ENCODE measurements around the gene PELI2.

Gene PELI2

DNA sequence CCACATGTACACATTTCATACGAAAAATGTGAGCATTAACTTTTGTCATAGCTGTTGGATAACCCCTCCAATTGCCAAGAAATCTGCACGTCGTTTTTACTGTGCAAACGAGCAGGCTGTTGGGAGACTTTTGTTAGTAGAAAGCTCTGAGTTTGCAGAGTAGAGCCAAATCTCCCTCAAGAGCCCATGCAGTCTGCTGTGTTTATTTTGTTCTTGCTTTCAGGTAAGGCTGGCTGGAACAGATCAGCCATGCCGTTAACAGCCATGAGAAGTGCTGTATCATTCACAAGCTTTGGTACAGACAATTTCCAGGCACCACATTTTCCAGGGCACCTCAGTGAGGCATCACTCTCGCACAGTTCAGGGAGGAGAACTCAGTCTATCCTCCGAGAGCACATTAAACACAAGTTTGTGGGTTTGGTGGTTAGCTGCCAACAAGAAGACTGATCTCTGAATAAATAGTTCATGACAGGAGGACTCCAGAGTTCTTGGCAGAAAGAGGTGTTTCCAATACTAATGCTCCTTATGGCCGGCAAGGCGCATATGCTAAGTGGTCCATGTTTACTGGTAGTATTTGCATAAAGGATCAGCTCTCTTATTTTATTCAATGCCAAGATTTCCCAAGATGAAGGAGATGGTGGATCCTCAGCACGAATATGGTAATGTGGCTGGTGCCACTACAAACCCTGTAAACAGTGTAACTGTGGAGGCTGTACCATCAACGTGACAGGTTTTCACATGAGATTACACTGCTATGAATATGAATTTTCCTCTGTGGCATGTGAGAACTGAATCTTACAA lies 30.3 kb upstream of the PELI2 start:
- Mint-ChIP-seq H3K4me3 (no peak overlapping the region), H3K36me3 (ENCODE audit: low read depth) (no peaks in the 10 kb centered on the region), H3K27me3 (ENCODE audit: low read depth, poor library complexity) (peaks cover 16% of the 10 kb centered on the region), H3K9me3 (no peaks in the 10 kb centered on the region), H3K27ac (peak overlapping the region; percentile 54), H3K4me1 (peaks cover 19% of the 10 kb centered on the region)
- TF ChIP-seq, protein P1, sequence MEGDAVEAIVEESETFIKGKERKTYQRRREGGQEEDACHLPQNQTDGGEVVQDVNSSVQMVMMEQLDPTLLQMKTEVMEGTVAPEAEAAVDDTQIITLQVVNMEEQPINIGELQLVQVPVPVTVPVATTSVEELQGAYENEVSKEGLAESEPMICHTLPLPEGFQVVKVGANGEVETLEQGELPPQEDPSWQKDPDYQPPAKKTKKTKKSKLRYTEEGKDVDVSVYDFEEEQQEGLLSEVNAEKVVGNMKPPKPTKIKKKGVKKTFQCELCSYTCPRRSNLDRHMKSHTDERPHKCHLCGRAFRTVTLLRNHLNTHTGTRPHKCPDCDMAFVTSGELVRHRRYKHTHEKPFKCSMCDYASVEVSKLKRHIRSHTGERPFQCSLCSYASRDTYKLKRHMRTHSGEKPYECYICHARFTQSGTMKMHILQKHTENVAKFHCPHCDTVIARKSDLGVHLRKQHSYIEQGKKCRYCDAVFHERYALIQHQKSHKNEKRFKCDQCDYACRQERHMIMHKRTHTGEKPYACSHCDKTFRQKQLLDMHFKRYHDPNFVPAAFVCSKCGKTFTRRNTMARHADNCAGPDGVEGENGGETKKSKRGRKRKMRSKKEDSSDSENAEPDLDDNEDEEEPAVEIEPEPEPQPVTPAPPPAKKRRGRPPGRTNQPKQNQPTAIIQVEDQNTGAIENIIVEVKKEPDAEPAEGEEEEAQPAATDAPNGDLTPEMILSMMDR (IDR thresholded peaks at IDR 0.05) = no peak
- DNase-seq = no peak

DNA sequence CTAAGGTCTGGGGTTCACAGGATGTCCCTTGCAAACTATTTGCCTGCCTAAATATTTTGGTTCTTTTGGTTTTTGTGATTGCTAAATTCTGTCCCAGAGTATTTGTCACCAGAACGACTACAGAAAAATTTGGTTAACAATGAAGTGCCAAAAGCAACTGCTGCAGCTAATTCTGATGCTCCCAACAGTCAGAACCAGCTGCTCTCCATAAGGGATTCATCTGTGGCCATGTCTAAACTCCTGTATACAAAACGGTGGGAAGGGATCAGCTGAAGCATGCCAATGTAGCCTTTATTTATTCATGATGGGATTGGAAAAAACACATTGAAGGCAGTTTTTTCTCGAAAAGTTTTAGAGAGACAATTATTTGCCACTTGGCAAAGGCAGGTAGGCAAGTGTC lies 29.3 kb upstream of the PELI2 start:
- DNase-seq = no peak
- Mint-ChIP-seq H3K4me3 (no peak overlapping the region), H3K36me3 (ENCODE audit: low read depth) (no peaks in the 10 kb centered on the region), H3K27me3 (ENCODE audit: low read depth, poor library complexity) (peaks cover 14% of the 10 kb centered on the region), H3K4me1 (peaks cover 19% of the 10 kb centered on the region), H3K27ac (no peak overlapping the region), H3K9me3 (no peaks in the 10 kb centered on the region)
- TF ChIP-seq, protein P1 (IDR thresholded peaks at IDR 0.05) = no peak

DNA sequence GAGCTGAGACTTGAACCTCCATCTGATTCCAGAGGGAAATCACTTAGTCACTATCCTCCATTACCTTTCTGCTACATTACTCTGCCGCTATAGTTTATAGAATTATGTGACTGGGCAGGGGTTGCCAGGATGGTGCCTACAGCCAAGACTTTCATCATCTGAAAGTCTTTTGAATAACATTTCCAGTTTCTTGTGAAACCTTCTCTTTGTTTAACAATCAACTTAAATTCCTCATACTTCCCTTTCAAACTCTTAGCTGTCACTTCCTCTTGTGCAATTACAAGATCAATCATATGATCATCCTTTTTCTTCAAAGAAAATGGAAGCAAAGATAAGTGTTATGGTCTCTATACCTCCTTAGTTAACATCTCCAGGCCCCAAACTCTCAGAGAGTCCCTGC lies 25.4 kb upstream of the PELI2 start:
- H3K4me1 Mint-ChIP-seq = peaks cover 17% of the 10 kb centered on the region

DNA sequence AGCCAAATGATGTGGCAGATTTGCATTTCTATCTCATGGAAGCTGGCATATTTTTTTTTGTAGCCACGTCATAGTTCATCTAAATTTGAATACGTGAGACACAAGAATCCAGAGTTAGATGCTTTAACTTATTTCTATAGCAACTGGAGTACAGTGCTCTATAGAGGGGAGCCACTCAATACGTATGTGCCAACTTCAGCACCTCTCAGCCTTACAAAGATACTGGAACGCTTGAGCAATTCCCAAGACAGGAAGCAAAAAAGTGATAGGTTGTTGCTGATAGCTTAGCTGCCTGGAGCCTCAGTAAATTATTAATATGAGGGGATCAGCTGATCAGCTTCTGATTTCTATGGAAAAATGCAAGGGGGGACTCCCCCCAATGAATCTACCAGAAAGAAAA lies 24.1 kb upstream of the PELI2 start:
- Mint-ChIP-seq H3K27me3 (ENCODE audit: low read depth, poor library complexity) (peaks cover 2% of the 10 kb centered on the region), H3K4me3 (no peak overlapping the region), H3K4me1 (peaks cover 5% of the 10 kb centered on the region), H3K9me3 (peaks cover 11% of the 10 kb centered on the region), H3K36me3 (ENCODE audit: low read depth) (no peaks in the 10 kb centered on the region), H3K27ac (no peak overlapping the region)
- no peak for DNase-seq
- TF ChIP-seq, protein P1 (IDR thresholded peaks at IDR 0.05) = no peak

More for the DNA sequence above, 25.4 kb upstream of the PELI2 start:
- TF ChIP-seq, protein P1 (IDR thresholded peaks at IDR 0.05) = no peak
- H3K36me3 Mint-ChIP-seq (ENCODE audit: low read depth) = no peaks in the 10 kb centered on the region
- peaks cover 11% of the 10 kb centered on the region for H3K9me3 Mint-ChIP-seq
- DNase-seq = no peak
- H3K27ac Mint-ChIP-seq = no peak overlapping the region
- no peak overlapping the region for H3K4me3 Mint-ChIP-seq
- H3K27me3 Mint-ChIP-seq (ENCODE audit: low read depth, poor library complexity) = peaks cover 2% of the 10 kb centered on the region

DNA sequence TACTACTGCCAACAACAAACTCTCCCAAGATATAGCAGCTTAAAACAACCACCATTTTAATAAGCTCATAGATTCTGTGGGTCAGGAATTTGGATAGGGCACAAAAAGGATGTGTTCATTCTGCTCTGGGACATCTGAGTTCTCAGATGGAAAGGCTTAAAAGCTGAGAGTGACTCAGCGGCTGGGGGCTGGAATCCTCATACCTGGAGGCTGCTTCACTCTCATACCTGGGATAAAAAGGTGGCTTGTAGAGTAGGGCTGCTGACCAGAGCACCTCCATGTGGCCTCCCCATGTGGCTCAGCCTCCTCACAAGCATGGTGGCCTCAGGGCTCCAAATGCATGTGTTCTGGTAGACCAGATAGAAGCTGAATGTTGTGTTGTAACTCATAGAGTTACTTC lies 20.2 kb upstream of the PELI2 start:
- no peaks in the 10 kb centered on the region for H3K36me3 Mint-ChIP-seq (ENCODE audit: low read depth)
- H3K27ac Mint-ChIP-seq = no peak overlapping the region
- no peak for DNase-seq
- H3K27me3 Mint-ChIP-seq (ENCODE audit: low read depth, poor library complexity) = peaks cover 5% of the 10 kb centered on the region
- H3K9me3 Mint-ChIP-seq = peaks cover 11% of the 10 kb centered on the region
- H3K4me1 Mint-ChIP-seq = peaks cover 4% of the 10 kb centered on the region
- TF ChIP-seq, protein P1 (IDR thresholded peaks at IDR 0.05) = no peak
- no peak overlapping the region for H3K4me3 Mint-ChIP-seq
